PC-3 (cell line): Measurements from ENCODE around the gene PTCD1. TPM values are rescaled to one million over a fixed set of nuclear protein-coding genes. Genes with fewer than 3 reads are reported as not detected.
A peak's percentile ranks its signal among the peaks of the same experiment; 100 is the strongest.

ENCODE experiments used
- ATAC-seq: fragments of 200-7000 bp; cut with Tn5 transposase; 2 replicates; pipeline ENCODE4 v1.9.1; 2020; ENCODE audit warnings: mild to moderate bottlenecking, moderate library complexity
- Bru-seq: library from RNA; stranded (reverse); fragments of 400-500 nt; gene quantifications from one replicate; lab custom pipeline; 2021; lab: Mats Ljungman, UMichigan
- BruChase-seq, 2 experiments: library from RNA; stranded (reverse); fragments of 400-500 nt; gene quantifications; one replicate each; lab custom pipeline; 2021; lab: Mats Ljungman, UMichigan
- BruUV-seq: library from RNA; stranded (reverse); fragments of 400-500 nt; replicated peaks from 2 replicates; lab custom pipeline; 2021; lab: Mats Ljungman, UMichigan
- CTCF ChIA-PET: fragments of 300-600 bp; sonication (Branson Sonifier 250); formaldehyde crosslinking; loops from one replicate; lab custom pipeline; 2022; ENCODE audit warnings: antibody characterized with exemption; lab: Charles Lee
- POLR2A ChIA-PET: fragments of 300-600 bp; sonication (Branson Sonifier 250); formaldehyde crosslinking; loops from one replicate; lab custom pipeline; 2022; ENCODE audit warnings: antibody characterized with exemption; ENCODE audit not compliant: unreplicated experiment; lab: Charles Lee
- DNase-seq: peaks from one replicate; pipeline ENCODE4 v3.0.0-alpha.2; 2015
- H2AFZ ChIP-seq: fragments of 300-600 bp; sonication (generic); 2 replicates; pipeline ENCODE4 v1.6.0; 2016; ENCODE audit warnings: antibody characterized with exemption, low read length
- H3F3A ChIP-seq: fragments of 300-600 bp; sonication (generic); one replicate; pipeline ENCODE4 v1.6.0; 2017; ENCODE audit warnings: antibody characterized with exemption, low read length, control low read depth, mild to moderate bottlenecking; ENCODE audit not compliant: unreplicated experiment
- H3K27ac ChIP-seq: fragments of 300-600 bp; sonication (generic); 2 replicates; pipeline ENCODE4 v1.5.1; 2016; ENCODE audit warnings: mild to moderate bottlenecking, low read length
- H3K27me3 ChIP-seq: fragments of 300-600 bp; sonication (generic); 2 replicates; pipeline ENCODE4 v1.6.1; 2016; ENCODE audit warnings: low read length, mixed read lengths
- H3K36me3 ChIP-seq: fragments of 300-600 bp; sonication (generic); 2 replicates; pipeline ENCODE4 v1.6.1; 2016; ENCODE audit warnings: low read depth, mixed run types, low read length, mixed read lengths
- H3K4me1 ChIP-seq: fragments of 300-600 bp; sonication (generic); 2 replicates; pipeline ENCODE4 v1.5.1; 2016; ENCODE audit warnings: low read length; ENCODE audit not compliant: insufficient read depth
- H3K4me2 ChIP-seq: fragments of 300-600 bp; sonication (generic); 2 replicates; pipeline ENCODE4 v1.6.0; 2016; ENCODE audit warnings: low read length
- H3K4me3 ChIP-seq: fragments of 300-600 bp; sonication (generic); 2 replicates; pipeline ENCODE4 v1.5.1; 2016; ENCODE audit warnings: mild to moderate bottlenecking, low read length, mixed read lengths
- H3K79me2 ChIP-seq: fragments of 300-600 bp; sonication (generic); 2 replicates; pipeline ENCODE4 v1.6.1; 2017; ENCODE audit warnings: low read length, mixed read lengths
- H3K9ac ChIP-seq: fragments of 300-600 bp; sonication (generic); 2 replicates; pipeline ENCODE4 v1.6.0; 2016; ENCODE audit warnings: mild to moderate bottlenecking, low read length
- H3K9me2 ChIP-seq: fragments of 300-600 bp; sonication (generic); replicated peaks from 2 replicates; pipeline ENCODE4 v1.6.1; 2016; ENCODE audit warnings: mixed run types, low read length, mixed read lengths
- H3K9me3 ChIP-seq: fragments of 300-600 bp; sonication (generic); 2 replicates; pipeline ENCODE4 v1.6.1; 2016; ENCODE audit warnings: low read length, mixed read lengths
- H4K20me1 ChIP-seq: fragments of 300-600 bp; sonication (generic); 2 replicates; pipeline ENCODE4 v1.6.1; 2016; ENCODE audit warnings: low read length, mixed read lengths
- CTCF ChIP-seq: fragments of 300-600 bp; sonication (generic); conservative IDR thresholded peaks from 2 replicates; pipeline ENCODE4 v1.5.1; 2017; ENCODE audit warnings: antibody characterized with exemption, low read depth, mild to moderate bottlenecking, low read length
- EZH2 ChIP-seq: fragments of 300-600 bp; sonication (generic); IDR thresholded peaks from one replicate; pipeline ENCODE4 v1.6.1; 2017; ENCODE audit warnings: antibody characterized with exemption, mild to moderate bottlenecking, low read length; ENCODE audit not compliant: unreplicated experiment
- EZH2phosphoT487 ChIP-seq: fragments of 300-600 bp; sonication (generic); IDR thresholded peaks from 2 replicates; pipeline ENCODE4 v1.6.1; 2018; ENCODE audit warnings: mild to moderate bottlenecking, antibody characterized with exemption, low read length, borderline replicate concordance
- intact Hi-C: fragments of 100-400 bp; cut with micrococcal nuclease; formaldehyde crosslinking; loops from 2 replicates; pipeline ENCODE4 v1.9.0; 2023
- long read RNA-seq: library from polyadenylated mRNA; unstranded; transcript quantifications from one replicate; pipeline ENCODE4 v2.0.0, GENCODE V29; 2021; ENCODE audit not compliant: unreplicated experiment
- total RNA-seq: library from RNA; depleted of rRNA; stranded (reverse); fragments of >200 nt; gene quantifications from 2 replicates; pipeline ENCODE4 v1.2.3, GENCODE V29; 2014; rRNA removed

The PTCD1 gene
- total RNA-seq (10.4 and 11.5 TPM in 2 replicates), Bru-seq, nascent RNA (percentile 52 among the genes with signal in this experiment), BruChase-seq, experiment 1, labeled RNA remaining after a 6-hour chase (percentile 82 among the genes with signal in this experiment), BruChase-seq, experiment 2, labeled RNA remaining after a 2-hour chase (percentile 76 among the genes with signal in this experiment)
- long read RNA-seq, full-length matches to known transcripts = 25 of 67 reads
- long read RNA-seq, partial matches to known transcripts = 19 of 67 reads
- long read RNA-seq, other reads (novel, unspliced or antisense) = 23 of 67 reads

- peak; percentile 96 for ATAC-seq
- H3K36me3 ChIP-seq = peaks cover under 1% of the 10 kb centered on the region; the same call in 1 of the 2 replicates
- H3F3A ChIP-seq = no peaks in the 10 kb centered on the region
- ChIA-PET CTCF (interaction anchor here (0.6 kb wide), 1 partner anchor 9 kb away, joined by 5 read pairs; no protein-coding TSS in a partner anchor), POLR2A (interaction anchor here (0.5 kb wide), 1 partner anchor 64 kb away, joined by 3 read pairs; no protein-coding TSS in a partner anchor)
- H3K4me3 ChIP-seq = peak within 1 kb of the TSS; percentile 99
- H3K4me1 ChIP-seq = peaks cover 13% of the 10 kb centered on the region
- peaks cover 49% of the 10 kb centered on the region for H3K79me2 ChIP-seq
- peak within 1 kb of the TSS; percentile 96 for H2AFZ ChIP-seq
- TSS peak; percentile 51 for BruUV-seq
- peak within 1 kb of the TSS; percentile 98 for H3K9ac ChIP-seq
- no peaks in the 10 kb centered on the region for H3K9me2 ChIP-seq
- H3K9me3 ChIP-seq = no peaks in the 10 kb centered on the region
- no peak for TF ChIP-seq EZH2
- no peak for TF ChIP-seq CTCF
- no peak for TF ChIP-seq EZH2phosphoT487
- H4K20me1 ChIP-seq = 0 out of 2 replicates have a peak, but pooled peaks cover 6% of the 10 kb centered on the region
- H3K27me3 ChIP-seq = no peaks in the 10 kb centered on the region
- intact Hi-C loops = loop anchor here (2.0 kb wide), 1 partner anchor 30 kb away; the partner anchor contains the start of genes BUD31 and PDAP1
- peak within 1 kb of the TSS; percentile 94 for H3K4me2 ChIP-seq
- peak within 1 kb of the TSS; percentile 49 for H3K27ac ChIP-seq
- peak; percentile 94 for DNase-seq
Observed at GRCh38 chr7:99438573-99439480, at the start of gene PTCD1, which contains the start of gene CPSF4. Gene PTCD1, minus strand, starts transcription at chr7:99438798. Its CDS starts 3,556 bp downstream, at chr7:99435242. Gene CPSF4, plus strand, starts transcription at chr7:99438943. Its CDS starts 140 bp downstream, at chr7:99439083.

- no peak for DNase-seq
- H3K4me3 ChIP-seq = no peak overlapping the region
- CTCF ChIA-PET = no interaction called here
- no peak overlapping the region for H3K4me2 ChIP-seq
- no peaks in the 10 kb centered on the region for H3K4me1 ChIP-seq
- H3F3A ChIP-seq = no peaks in the 10 kb centered on the region
- intact Hi-C loops = no loop called here
- H3K27ac ChIP-seq = no peak overlapping the region
- no peaks in the 10 kb centered on the region for H3K9me2 ChIP-seq
- no peaks in the 10 kb centered on the region for H3K9me3 ChIP-seq
- H3K27me3 ChIP-seq = no peaks in the 10 kb centered on the region
- POLR2A ChIA-PET = no interaction called here
- no TSS peak for BruUV-seq
- H3K79me2 ChIP-seq = no peaks in the 10 kb centered on the region
- no peak overlapping the region for H2AFZ ChIP-seq
- ATAC-seq = no peak
- peaks cover 9% of the 10 kb centered on the region for H3K36me3 ChIP-seq
- TF ChIP-seq EZH2 (no peak), CTCF (no peak), EZH2phosphoT487 (no peak)
- H3K9ac ChIP-seq = no peak overlapping the region
- H4K20me1 ChIP-seq = no peaks in the 10 kb centered on the region
Observed at GRCh38 chr7:99485094-99485493, 46.5 kb upstream of the PTCD1 start.
